Diencephalon (tissue), 1 donor: Measurements from ENCODE around the gene ZNF562. TPM values are rescaled to one million over a fixed set of nuclear protein-coding genes. Genes with fewer than 3 reads are reported as not detected.

Source experiments
- total RNA-seq: library from RNA; depleted of rRNA; stranded (reverse); fragments of >200 nt; gene quantifications from one replicate; pipeline ENCODE4 v1.2.3, GENCODE V29; 2014

Gene ZNF562
- total RNA-seq: 71.0 TPM

DNA sequence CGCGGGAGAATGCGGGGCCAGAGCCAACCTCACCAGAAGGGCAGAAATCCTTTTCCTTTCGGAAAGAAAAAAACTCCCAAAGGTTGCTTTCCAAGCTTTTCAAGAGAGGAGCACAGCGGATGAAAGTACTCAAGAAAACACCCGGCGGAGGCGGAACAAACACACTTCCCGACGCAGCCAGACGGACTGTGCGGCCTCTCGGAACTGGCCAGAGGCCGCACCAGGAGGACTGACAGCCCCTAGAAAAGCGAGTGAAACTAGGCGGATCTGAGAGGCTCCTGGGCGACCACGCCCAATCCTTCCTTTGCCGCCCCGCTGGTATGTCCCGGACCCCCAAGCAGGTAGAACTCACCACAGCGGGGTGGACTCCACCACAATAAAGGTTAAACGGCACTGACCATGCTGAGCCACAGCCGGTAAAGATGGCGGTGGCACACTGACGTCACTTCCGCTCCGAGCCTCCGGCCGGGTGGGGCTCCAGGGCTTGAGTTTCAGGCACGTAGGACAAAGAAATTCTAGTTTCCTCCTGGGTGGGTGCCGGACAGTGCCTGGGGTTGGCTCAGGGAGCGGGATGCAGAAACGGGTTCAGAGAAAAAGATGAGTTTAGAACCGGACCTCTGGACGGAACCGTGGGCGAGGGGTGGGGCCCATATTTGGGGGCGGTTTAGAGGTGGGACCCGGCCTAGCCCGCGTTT is at the start of gene ZNF562:
Gene ZNF562 (minus strand): TSS at position 438 of the 695 bp plus-strand sequence. CDS start 14,356 bp downstream, outside the sequence.

DNA sequence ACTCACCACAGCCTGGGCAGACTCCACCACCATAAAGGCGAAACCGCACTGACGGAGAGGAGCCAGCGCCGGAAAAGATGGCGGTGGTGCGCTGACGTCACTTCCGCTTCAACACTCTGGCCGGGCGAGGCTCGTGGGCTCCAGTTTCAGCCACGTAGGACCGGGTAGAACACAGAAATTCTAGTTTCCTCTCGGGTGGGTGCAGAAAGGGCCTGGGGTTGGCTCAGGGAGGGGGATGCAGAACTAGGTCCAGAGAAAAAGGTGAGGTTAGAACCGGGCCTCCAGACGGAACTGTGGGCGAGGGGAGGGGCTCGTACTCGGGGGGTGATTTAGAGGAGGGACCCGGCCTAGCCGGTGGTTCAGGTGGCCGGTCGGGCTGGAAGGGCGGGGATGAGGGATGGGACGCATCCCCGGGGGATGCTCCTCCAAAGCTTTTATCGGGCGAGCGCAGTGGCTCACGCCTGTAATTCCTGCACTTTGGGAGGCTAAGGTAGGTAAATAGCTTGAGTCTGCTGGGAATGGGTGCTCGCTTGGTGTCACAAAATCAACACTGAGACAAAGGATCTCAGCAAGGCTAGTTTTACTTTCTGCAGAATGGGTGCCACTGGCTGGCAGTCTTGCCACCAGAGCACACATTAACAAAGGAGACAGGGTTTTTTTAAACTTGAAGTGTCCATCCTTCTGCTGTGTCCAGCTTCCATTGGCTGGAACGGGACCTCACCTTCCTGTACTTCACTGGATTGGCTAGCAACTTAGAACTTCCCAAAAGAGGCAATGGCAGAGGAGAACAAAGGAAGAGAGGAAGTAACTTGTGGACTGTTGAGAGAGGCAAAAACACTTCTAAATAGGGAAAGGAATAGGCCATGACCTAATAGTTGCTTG is 53.5 kb downstream of the ZNF562 start, which contains the start of gene ZNF561:
Gene ZNF561 (minus strand): TSS at position 77 of the 882 bp plus-strand sequence. CDS start 1,776 bp downstream, outside the sequence.

Other genes starting within 250 kb of the ZNF562 start
- gene ZNF266, start 239.5 kb downstream of the ZNF562 start, total RNA-seq: 14.5 TPM
- gene ZNF560, start 176.5 kb downstream of the ZNF562 start, total RNA-seq: 0.46 TPM
- 24.9 TPM for gene ZNF426, start 136.5 kb downstream of the ZNF562 start, total RNA-seq
- gene ZNF121, start 90.6 kb downstream of the ZNF562 start, total RNA-seq: 75.0 TPM
- gene ZNF561, start 53.9 kb downstream of the ZNF562 start, total RNA-seq: 43.1 TPM
- 20.5 TPM for gene ZNF846, start 93.6 kb upstream of the ZNF562 start, total RNA-seq
- 8.8 TPM for gene FBXL12, start 144.0 kb upstream of the ZNF562 start, total RNA-seq
- 165 TPM for gene UBL5, start 152.8 kb upstream of the ZNF562 start, total RNA-seq
- 106 TPM for gene PIN1, start 160.2 kb upstream of the ZNF562 start, total RNA-seq